K562 (cell line): ENCODE results near the gene PHKG2. TPM values are rescaled to one million over a fixed set of nuclear protein-coding genes. Genes with fewer than 3 reads are reported as not detected.

Experiments
- ATAC-seq: fragments of 200-7000 bp; cut with Tn5 transposase; 3 replicates; pipeline ENCODE4 v1.9.1; 2020; ENCODE audit warnings: moderate library complexity
- BruUV-seq: library from RNA; stranded (reverse); fragments of 400-500 nt; replicated peaks from 2 replicates; lab custom pipeline; 2021; lab: Mats Ljungman, UMichigan
- CTCF ChIA-PET: fragments of 300-600 bp; formaldehyde crosslinking; extraction: SDS; loops from one replicate; lab custom pipeline; 2021; ENCODE audit warnings: low intra/inter-chr PET ratio; lab: Yijun Ruan, JAX
- POLR2A ChIA-PET: fragments of 300-600, 350-650 bp; sonication (Branson Sonifier 250); formaldehyde crosslinking; extraction: SDS; loops from one replicate; lab custom pipeline; 2021; ENCODE audit warnings: antibody characterized with exemption, inconsistent platforms; lab: Yijun Ruan, JAX
- DNase-seq, 4 experiments: peaks; one replicate each; pipeline versions ENCODE4 v3.0.0 to v3.0.0-alpha.2; 2011 to 2018; ENCODE audit warnings: low spot score in 3 of 4, mixed read lengths in 3 of 4; ENCODE audit errors: extremely low read depth in 1 of 4
- FAIRE-seq: peaks from 2 replicates; lab custom pipeline; 2011; peaks lifted over from hg19 to GRCh38; lab: Jason Lieb, UNC
- H2AFZ ChIP-seq: 2 replicates; pipeline ENCODE4 v1.6.0; 2011; ENCODE audit warnings: low read depth, low read length, control low read depth, inconsistent platforms
- H3K27ac ChIP-seq: fragments of 200-600 bp; 3 replicates; pipeline ENCODE4 v1.8.0; 2011; ENCODE audit warnings: low read depth, mild to moderate bottlenecking, control low read depth, inconsistent platforms, low read length, moderate library complexity, mixed read lengths; ENCODE audit errors: extremely low read depth
- H3K27me3 ChIP-seq, 2 experiments: fragments of 300-600 bp in 1 of 2; 2 replicates in 1 of 2; 3 replicates in 1 of 2; pipeline versions ENCODE4 v1.6.0 to v1.8.0; 2011; ENCODE audit warnings: inconsistent platforms in 2 of 2, low read length in 2 of 2, mild to moderate bottlenecking in 1 of 2, mixed read lengths in 1 of 2, moderate library complexity in 1 of 2; ENCODE audit not compliant: control insufficient read depth in 2 of 2, insufficient read depth in 2 of 2
- H3K36me3 ChIP-seq: fragments of 300-600 bp; 3 replicates; pipeline ENCODE4 v1.8.0; 2011; ENCODE audit warnings: mild to moderate bottlenecking, low read length, inconsistent platforms; ENCODE audit not compliant: control insufficient read depth, insufficient read depth
- H3K4me1 ChIP-seq, 2 experiments: fragments of 200-600 bp in 1 of 2; replicated peaks in 1 of 2; 2 replicates in 1 of 2; 3 replicates in 1 of 2; pipeline versions ENCODE4 v1.5.1 to v1.8.0; 2011; ENCODE audit warnings: inconsistent platforms in 2 of 2, low read length in 2 of 2, mild to moderate bottlenecking in 1 of 2, mixed read lengths in 1 of 2, moderate library complexity in 1 of 2; ENCODE audit not compliant: control insufficient read depth in 2 of 2, insufficient read depth in 2 of 2
- H3K4me2 ChIP-seq: 2 replicates; pipeline ENCODE4 v1.6.1; 2011; ENCODE audit warnings: low read length, control low read depth, inconsistent platforms, mixed read lengths; ENCODE audit not compliant: insufficient read depth
- H3K4me3 ChIP-seq: fragments of 200-600 bp; sonication (generic), shearing (Covaris generic); 2 replicates; pipeline ENCODE4 v1.5.1; 2016; ENCODE audit warnings: control low read depth, inconsistent platforms
- H3K79me2 ChIP-seq: fragments of 200-600 bp; 3 replicates; pipeline ENCODE4 v1.8.0; 2011; ENCODE audit warnings: low read length, inconsistent platforms; ENCODE audit not compliant: control insufficient read depth, insufficient read depth
- H3K9ac ChIP-seq, 2 experiments: 2 replicates each; pipeline versions ENCODE4 v1.6.0 to v1.6.1; 2011; ENCODE audit warnings: low read depth in 2 of 2, low read length in 2 of 2, control low read depth in 1 of 2, inconsistent platforms in 1 of 2, mild to moderate bottlenecking in 1 of 2, mixed read lengths in 1 of 2; ENCODE audit not compliant: insufficient read depth in 1 of 2
- H3K9me1 ChIP-seq: one replicate; pipeline ENCODE4 v1.6.0; 2011; ENCODE audit warnings: inconsistent platforms, mild to moderate bottlenecking, low read length, moderate library complexity; ENCODE audit not compliant: control insufficient read depth, insufficient read depth
- H3K9me3 ChIP-seq: replicated peaks from 2 replicates; pipeline ENCODE4 v1.5.1; 2011; ENCODE audit warnings: low read depth, low read length, inconsistent platforms; ENCODE audit not compliant: control insufficient read depth, insufficient read depth
- H4K20me1 ChIP-seq: replicated peaks from 2 replicates; pipeline ENCODE4 v1.6.1; 2011; ENCODE audit warnings: low read length, inconsistent platforms, mixed read lengths; ENCODE audit not compliant: control insufficient read depth, insufficient read depth
- PPARD ChIP-seq: fragments of 250-450 bp; sonication (Bioruptor Pico); IDR thresholded peaks from 2 replicates; pipeline ENCODE4 v1.8.0; 2022; ENCODE audit warnings: inconsistent platforms, mild to moderate bottlenecking, moderate library complexity
- RBFOX2 ChIP-seq: fragments of 200-400 bp; formaldehyde crosslinking; IDR thresholded peaks from 2 replicates; pipeline ENCODE4 v1.6.1; 2017; ENCODE audit warnings: low read depth, mild to moderate bottlenecking, low read length, moderate library complexity
- WGBS: fragments of 100-300 bp; shearing (Covaris generic); methylation state at CpG from one replicate; pipeline ENCODE4 v1.1.6; 2016; ENCODE audit warnings: low coverage, mixed read lengths; ENCODE audit not compliant: insufficient coverage; ENCODE audit errors: missing lambda C conversion rate; 5-methylcytosine and 5-hydroxymethylcytosine counted together
- in situ Hi-C: fragments of 300-500 bp; cut with MboI; formaldehyde crosslinking; loops from 4 replicates; pipeline ENCODE4 v1.15.0; 2018; ENCODE audit warnings: inconsistent platforms, mixed read lengths
- intact Hi-C: fragments of 100-400 bp; cut with micrococcal nuclease; formaldehyde crosslinking; loops from 2 replicates; pipeline ENCODE4 v1.14.2; 2022
- polyA plus RNA-seq, 8 experiments: library from polyadenylated mRNA; depleted of rRNA in 4 of 8; stranded (reverse) in 5 of 8; unstranded in 3 of 8; fragments of >200 nt; fragmentation: Nextera tagmentation in 2 of 8; fragmentation: Illumina TruSeq in 1 of 8; extraction: Ambion mirVana in 2 of 8; extraction: Trizol in 1 of 8; gene quantifications; 2 replicates each; pipeline versions ENCODE4 v1.2.1 to v1.2.3, GENCODE V29; 2011 to 2014; ENCODE audit warnings: inconsistent platforms in 1 of 8, missing spikeins in 1 of 8
- total RNA-seq, 7 experiments: library from RNA; depleted of rRNA in 6 of 7; stranded (reverse); fragments of >200 nt in 6 of 7; fragmentation: Illumina TruSeq in 2 of 7; extraction: Trizol in 2 of 7; gene quantifications; 2 replicates each; pipeline versions ENCODE4 v1.2.1 to v1.2.3, GENCODE V29; 2011 to 2021; ENCODE audit warnings: low replicate concordance in 1 of 7
- TF ChIP-seq, protein P1 (sequence below), 3 experiments: IDR thresholded peaks in 2 of 3; conservative IDR thresholded peaks in 1 of 3; 2 replicates each; pipeline ENCODE4 v1.5.1; 2011 to 2012; ENCODE audit warnings: low read length in 3 of 3, mild to moderate bottlenecking in 3 of 3, control low read depth in 2 of 3, improper control_type of control experiment in 1 of 3, inconsistent platforms in 1 of 3, low read depth in 1 of 3, mixed read lengths in 1 of 3, moderate library complexity in 1 of 3; ENCODE audit not compliant: insufficient read depth in 2 of 3
- TF ChIP-seq, protein P2 (sequence below): fragments of 250-450 bp; sonication (Bioruptor Pico); IDR thresholded peaks from 2 replicates; pipeline ENCODE4 v1.5.0; 2021; ENCODE audit warnings: mild to moderate bottlenecking, borderline replicate concordance
- TF ChIP-seq, protein P3 (sequence below): sonication (generic); formaldehyde crosslinking; IDR thresholded peaks from 2 replicates; pipeline ENCODE4 v1.8.0; 2022; ENCODE audit warnings: mild to moderate bottlenecking, missing genetic modification reagents

PHKG2 gene
- total and polyA plus RNA-seq, 9 of the 15 experiments (the other 6 are each of a cell fraction or from before 2014, with no cell fraction given): 5.8 to 54.2 (median 30.7) TPM

DNA sequence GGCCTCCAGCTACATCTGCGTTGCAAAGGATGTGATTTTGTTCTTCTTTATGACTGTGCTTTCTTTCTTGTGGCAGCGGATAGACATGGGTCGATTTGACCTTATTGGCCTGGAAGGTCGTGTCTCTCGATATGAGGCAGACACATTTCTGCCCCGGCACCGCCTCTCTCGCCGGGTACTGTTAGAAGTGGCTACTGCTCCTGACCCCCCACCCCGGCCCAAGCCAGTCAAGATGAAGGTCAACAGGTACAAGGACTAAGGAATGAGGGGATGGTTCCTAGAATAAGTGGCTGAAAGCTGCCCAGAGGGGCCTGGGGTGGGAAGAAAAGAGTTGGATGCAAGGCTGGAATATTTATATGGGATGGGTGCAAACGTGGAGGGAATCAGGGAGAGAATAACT is 28.1 kb upstream of the PHKG2 start (continued):
- TF ChIP-seq PPARD (CRISPR knock-in tag): no peak
- TF ChIP-seq, protein P1, sequence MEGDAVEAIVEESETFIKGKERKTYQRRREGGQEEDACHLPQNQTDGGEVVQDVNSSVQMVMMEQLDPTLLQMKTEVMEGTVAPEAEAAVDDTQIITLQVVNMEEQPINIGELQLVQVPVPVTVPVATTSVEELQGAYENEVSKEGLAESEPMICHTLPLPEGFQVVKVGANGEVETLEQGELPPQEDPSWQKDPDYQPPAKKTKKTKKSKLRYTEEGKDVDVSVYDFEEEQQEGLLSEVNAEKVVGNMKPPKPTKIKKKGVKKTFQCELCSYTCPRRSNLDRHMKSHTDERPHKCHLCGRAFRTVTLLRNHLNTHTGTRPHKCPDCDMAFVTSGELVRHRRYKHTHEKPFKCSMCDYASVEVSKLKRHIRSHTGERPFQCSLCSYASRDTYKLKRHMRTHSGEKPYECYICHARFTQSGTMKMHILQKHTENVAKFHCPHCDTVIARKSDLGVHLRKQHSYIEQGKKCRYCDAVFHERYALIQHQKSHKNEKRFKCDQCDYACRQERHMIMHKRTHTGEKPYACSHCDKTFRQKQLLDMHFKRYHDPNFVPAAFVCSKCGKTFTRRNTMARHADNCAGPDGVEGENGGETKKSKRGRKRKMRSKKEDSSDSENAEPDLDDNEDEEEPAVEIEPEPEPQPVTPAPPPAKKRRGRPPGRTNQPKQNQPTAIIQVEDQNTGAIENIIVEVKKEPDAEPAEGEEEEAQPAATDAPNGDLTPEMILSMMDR (IDR thresholded peaks at IDR 0.05 in 2 of 3, conservative IDR thresholded peaks at IDR 0.05 in 1 of 3; ENCODE audit: insufficient read depth in 2 of 3, low read depth in 1 of 3, low read length in 3 of 3): no peak
- TF ChIP-seq, protein P2, sequence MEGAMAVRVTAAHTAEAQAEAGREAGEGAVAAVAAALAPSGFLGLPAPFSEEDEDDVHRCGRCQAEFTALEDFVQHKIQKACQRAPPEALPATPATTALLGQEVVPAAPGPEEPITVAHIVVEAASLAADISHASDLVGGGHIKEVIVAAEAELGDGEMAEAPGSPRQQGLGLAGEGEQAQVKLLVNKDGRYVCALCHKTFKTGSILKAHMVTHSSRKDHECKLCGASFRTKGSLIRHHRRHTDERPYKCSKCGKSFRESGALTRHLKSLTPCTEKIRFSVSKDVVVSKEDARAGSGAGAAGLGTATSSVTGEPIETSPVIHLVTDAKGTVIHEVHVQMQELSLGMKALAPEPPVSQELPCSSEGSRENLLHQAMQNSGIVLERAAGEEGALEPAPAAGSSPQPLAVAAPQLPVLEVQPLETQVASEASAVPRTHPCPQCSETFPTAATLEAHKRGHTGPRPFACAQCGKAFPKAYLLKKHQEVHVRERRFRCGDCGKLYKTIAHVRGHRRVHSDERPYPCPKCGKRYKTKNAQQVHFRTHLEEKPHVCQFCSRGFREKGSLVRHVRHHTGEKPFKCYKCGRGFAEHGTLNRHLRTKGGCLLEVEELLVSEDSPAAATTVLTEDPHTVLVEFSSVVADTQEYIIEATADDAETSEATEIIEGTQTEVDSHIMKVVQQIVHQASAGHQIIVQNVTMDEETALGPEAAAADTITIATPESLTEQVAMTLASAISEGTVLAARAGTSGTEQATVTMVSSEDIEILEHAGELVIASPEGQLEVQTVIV (CRISPR knock-in tag): no peak

GRCh38 chr16:30720694-30721093 is 27.5 kb upstream of the PHKG2 start:
- no peak for DNase-seq
- no peaks in the 10 kb centered on the region for H3K9me3 ChIP-seq
- WGBS: 83% methylated on average over 8 of the region's 9 CpGs
- no peaks in the 10 kb centered on the region for H3K9me1 ChIP-seq
- H4K20me1 ChIP-seq: 0 out of 2 replicates have a peak, but pooled peaks cover 6% of the 10 kb centered on the region
- peaks cover 23% of the 10 kb centered on the region for H3K79me2 ChIP-seq
- H3K4me3 ChIP-seq: no peak overlapping the region
- no peaks in the 10 kb centered on the region for H3K27me3 ChIP-seq
- no peak overlapping the region for H3K27ac ChIP-seq
- intact Hi-C loops (no loop called here), in situ Hi-C loops (no loop called here)
- H3K9ac ChIP-seq: no peak overlapping the region
- TF ChIP-seq, protein P3, sequence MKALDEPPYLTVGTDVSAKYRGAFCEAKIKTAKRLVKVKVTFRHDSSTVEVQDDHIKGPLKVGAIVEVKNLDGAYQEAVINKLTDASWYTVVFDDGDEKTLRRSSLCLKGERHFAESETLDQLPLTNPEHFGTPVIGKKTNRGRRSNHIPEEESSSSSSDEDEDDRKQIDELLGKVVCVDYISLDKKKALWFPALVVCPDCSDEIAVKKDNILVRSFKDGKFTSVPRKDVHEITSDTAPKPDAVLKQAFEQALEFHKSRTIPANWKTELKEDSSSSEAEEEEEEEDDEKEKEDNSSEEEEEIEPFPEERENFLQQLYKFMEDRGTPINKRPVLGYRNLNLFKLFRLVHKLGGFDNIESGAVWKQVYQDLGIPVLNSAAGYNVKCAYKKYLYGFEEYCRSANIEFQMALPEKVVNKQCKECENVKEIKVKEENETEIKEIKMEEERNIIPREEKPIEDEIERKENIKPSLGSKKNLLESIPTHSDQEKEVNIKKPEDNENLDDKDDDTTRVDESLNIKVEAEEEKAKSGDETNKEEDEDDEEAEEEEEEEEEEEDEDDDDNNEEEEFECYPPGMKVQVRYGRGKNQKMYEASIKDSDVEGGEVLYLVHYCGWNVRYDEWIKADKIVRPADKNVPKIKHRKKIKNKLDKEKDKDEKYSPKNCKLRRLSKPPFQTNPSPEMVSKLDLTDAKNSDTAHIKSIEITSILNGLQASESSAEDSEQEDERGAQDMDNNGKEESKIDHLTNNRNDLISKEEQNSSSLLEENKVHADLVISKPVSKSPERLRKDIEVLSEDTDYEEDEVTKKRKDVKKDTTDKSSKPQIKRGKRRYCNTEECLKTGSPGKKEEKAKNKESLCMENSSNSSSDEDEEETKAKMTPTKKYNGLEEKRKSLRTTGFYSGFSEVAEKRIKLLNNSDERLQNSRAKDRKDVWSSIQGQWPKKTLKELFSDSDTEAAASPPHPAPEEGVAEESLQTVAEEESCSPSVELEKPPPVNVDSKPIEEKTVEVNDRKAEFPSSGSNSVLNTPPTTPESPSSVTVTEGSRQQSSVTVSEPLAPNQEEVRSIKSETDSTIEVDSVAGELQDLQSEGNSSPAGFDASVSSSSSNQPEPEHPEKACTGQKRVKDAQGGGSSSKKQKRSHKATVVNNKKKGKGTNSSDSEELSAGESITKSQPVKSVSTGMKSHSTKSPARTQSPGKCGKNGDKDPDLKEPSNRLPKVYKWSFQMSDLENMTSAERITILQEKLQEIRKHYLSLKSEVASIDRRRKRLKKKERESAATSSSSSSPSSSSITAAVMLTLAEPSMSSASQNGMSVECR: no peak
- 0 out of 2 replicates have a peak, but pooled peaks have one; percentile 19 for TF ChIP-seq RBFOX2
- ATAC-seq: no peak
- peaks cover 0 to 8% of the 10 kb centered on the region in 2 experiments; a peak in 1 of 5 replicates for H3K4me1 ChIP-seq
- no TSS peak for BruUV-seq
- POLR2A ChIA-PET: interaction anchor here (1.2 kb wide), 1 partner anchor 54 kb away, joined by 4 read pairs; no protein-coding TSS in a partner anchor
- no peak overlapping the region for H3K4me2 ChIP-seq
- H3K36me3 ChIP-seq: peaks cover 94% of the 10 kb centered on the region
- CTCF ChIA-PET: no interaction called here
- H2AFZ ChIP-seq: no peak overlapping the region
- no peak for FAIRE-seq
